Fibroblast of lung (primary cell): Measurements from ENCODE around the gene DHX35.

ENCODE experiments used
- EZH2 ChIP-seq: IDR thresholded peaks from 2 replicates; pipeline ENCODE4 v1.5.1; 2012; ENCODE audit warnings: low read length, control low read depth, mild to moderate bottlenecking; ENCODE audit errors: missing control alignments
- TF ChIP-seq, protein P1 (sequence below), 2 donors: IDR thresholded peaks in 1 of 2; conservative IDR thresholded peaks in 1 of 2; 1 replicate in 1 of 2; 2 replicates in 1 of 2; pipeline ENCODE4 v1.5.1; 2011 to 2012; ENCODE audit warnings: low read length in 2 of 2, control low read depth in 1 of 2, inconsistent platforms in 1 of 2, low read depth in 1 of 2, mild to moderate bottlenecking in 1 of 2

DNA sequence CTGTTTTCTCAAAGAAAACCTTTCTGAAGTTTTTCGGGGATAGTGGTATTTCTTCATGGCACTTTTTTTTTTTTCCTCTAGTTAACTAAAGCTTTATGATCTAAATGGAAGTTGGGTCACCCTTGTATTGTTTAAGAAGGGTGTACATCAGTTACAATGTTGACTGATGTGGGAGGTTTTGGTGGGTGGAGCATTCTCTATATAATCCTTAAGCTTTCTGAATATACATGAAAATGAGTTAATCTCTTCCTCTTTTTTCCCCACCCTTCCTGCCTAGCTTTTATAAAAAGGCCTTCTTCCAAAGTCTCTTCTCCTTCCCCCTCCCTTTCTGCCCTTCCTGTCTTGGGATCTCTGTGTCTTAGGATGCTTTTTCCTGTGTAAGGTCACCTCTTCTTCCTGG, 47.2 kb downstream of the DHX35 start:
- TF ChIP-seq, protein P1, sequence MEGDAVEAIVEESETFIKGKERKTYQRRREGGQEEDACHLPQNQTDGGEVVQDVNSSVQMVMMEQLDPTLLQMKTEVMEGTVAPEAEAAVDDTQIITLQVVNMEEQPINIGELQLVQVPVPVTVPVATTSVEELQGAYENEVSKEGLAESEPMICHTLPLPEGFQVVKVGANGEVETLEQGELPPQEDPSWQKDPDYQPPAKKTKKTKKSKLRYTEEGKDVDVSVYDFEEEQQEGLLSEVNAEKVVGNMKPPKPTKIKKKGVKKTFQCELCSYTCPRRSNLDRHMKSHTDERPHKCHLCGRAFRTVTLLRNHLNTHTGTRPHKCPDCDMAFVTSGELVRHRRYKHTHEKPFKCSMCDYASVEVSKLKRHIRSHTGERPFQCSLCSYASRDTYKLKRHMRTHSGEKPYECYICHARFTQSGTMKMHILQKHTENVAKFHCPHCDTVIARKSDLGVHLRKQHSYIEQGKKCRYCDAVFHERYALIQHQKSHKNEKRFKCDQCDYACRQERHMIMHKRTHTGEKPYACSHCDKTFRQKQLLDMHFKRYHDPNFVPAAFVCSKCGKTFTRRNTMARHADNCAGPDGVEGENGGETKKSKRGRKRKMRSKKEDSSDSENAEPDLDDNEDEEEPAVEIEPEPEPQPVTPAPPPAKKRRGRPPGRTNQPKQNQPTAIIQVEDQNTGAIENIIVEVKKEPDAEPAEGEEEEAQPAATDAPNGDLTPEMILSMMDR (conservative IDR thresholded peaks at IDR 0.05 in 1 of 2, IDR thresholded peaks at IDR 0.05 in 1 of 2; ENCODE audit: low read depth in 1 of 2, low read length in 2 of 2), result no peak
- TF ChIP-seq EZH2, result no peak
